GM10266 (cell line): Measurements from ENCODE around the gene TNFRSF8.
"Not testable (repeated sequence)": the region's sequence is repeated elsewhere in the genome, so short reads cannot be mapped to it uniquely, and the experiment has no call there.

ENCODE experiments used
- DNase-seq: peaks from one replicate; pipeline ENCODE4 v3.0.0; 2012; ENCODE audit errors: extremely low spot score
- TF ChIP-seq, protein P1 (sequence below): IDR thresholded peaks from 2 replicates; pipeline ENCODE4 v1.5.1; 2012; ENCODE audit warnings: mild to moderate bottlenecking, low read depth; ENCODE audit not compliant: control insufficient read depth, insufficient read depth; ENCODE audit errors: missing control alignments

Gene TNFRSF8

DNA sequence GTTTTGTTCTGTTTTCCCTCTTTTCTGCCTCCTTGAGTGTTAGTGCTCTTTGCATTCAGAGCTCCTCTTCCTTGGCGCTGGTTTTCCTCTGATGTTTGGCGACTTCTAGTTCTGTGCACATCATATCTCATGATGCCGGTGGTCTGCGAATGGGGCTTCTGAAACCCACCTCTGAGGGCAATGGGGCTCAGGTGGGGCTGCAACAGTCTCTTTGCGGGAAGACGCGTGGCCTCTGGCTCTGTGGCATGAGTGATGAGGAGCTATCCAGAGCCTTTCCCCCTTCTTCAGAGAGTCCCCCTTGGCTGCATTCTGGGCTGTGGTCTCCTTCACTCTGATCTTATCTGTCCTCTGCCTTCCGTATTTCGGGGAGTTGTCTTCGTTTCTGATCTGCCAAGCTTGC is 39.0 kb downstream of the TNFRSF8 start:
- DNase-seq: no peak
- TF ChIP-seq, protein P1, sequence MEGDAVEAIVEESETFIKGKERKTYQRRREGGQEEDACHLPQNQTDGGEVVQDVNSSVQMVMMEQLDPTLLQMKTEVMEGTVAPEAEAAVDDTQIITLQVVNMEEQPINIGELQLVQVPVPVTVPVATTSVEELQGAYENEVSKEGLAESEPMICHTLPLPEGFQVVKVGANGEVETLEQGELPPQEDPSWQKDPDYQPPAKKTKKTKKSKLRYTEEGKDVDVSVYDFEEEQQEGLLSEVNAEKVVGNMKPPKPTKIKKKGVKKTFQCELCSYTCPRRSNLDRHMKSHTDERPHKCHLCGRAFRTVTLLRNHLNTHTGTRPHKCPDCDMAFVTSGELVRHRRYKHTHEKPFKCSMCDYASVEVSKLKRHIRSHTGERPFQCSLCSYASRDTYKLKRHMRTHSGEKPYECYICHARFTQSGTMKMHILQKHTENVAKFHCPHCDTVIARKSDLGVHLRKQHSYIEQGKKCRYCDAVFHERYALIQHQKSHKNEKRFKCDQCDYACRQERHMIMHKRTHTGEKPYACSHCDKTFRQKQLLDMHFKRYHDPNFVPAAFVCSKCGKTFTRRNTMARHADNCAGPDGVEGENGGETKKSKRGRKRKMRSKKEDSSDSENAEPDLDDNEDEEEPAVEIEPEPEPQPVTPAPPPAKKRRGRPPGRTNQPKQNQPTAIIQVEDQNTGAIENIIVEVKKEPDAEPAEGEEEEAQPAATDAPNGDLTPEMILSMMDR: no peak

DNA sequence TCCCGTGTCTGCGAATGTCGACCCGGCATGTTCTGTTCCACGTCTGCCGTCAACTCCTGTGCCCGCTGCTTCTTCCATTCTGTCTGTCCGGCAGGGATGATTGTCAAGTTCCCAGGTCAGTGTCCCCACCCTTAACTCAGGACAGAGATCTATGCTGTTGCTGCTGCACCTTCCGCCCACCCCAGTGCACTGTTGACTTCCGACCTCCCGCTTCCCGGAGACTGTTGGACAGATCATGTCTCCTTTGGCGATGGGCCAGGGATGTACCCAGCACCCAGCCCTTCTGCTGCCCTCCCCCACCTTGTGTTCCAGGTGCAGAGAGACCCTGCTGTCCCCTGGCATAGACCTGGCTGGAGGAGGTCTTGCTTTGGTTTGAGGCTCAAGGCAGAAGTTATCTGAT is 41.3 kb downstream of the TNFRSF8 start:
- DNase-seq: no peak
- TF ChIP-seq, protein P1: no peak

DNA sequence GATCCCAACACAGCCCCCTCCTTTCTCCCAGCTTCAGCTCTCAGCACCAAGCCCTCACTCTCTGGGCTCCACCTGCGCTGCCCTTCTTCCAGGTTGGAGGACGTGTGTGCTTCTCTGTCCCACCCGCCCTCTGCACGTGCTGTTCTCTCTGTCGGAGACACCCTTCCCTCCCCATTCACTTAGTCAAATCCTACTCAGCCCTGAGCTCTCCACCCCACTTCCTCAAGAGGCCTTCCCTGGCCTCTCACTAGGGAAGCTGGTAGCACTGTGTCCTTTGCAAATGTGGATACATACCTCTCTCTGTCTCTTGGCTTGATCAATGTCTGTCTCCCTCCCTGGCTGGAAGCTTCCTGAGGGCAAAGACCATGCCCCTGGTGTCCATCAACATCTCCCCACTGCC is 43.0 kb downstream of the TNFRSF8 start:
- DNase-seq: no peak
- TF ChIP-seq, protein P1: no peak

DNA sequence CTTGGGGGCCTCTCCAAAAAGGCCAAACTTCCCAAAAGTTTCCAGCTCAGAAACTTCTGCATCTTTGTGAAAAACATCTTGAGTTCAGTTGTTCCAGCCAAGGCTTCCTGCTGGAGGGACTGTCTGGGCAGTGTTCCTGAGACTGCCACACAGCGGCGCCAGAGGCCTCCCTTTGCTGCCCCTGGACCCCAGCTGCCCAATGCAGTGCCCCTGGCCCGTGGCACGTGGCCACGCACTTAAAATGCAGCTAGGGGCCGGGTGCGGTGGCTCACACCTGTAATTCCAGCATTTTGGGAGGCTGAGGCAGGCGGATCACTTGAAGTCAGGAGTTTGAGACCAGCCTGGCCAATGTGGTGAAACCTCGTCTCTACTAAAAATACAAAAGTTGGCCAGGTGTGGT is 43.8 kb downstream of the TNFRSF8 start:
- not testable (repeated sequence) for DNase-seq

DNA sequence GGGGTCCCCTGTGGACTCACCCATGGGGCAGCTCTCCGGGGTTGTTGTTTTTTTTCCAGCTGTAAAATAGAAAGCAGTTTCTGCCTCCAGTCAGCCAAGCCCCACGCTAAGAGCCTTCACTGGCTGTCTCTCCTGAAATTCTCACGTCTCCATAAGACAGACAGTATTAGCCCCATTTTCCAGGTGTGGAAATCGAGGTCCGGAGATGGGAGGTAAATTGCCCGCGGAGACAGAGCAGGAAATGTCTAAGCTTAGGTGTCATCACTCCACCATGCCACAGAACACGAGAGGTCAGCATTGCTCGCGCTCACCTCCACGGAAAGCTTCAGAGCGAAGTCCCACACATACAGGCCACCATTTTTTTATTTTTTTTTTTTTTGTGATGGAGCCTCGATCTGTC is 44.6 kb downstream of the TNFRSF8 start:
- TF ChIP-seq, protein P1: no peak
- DNase-seq: no peak

DNA sequence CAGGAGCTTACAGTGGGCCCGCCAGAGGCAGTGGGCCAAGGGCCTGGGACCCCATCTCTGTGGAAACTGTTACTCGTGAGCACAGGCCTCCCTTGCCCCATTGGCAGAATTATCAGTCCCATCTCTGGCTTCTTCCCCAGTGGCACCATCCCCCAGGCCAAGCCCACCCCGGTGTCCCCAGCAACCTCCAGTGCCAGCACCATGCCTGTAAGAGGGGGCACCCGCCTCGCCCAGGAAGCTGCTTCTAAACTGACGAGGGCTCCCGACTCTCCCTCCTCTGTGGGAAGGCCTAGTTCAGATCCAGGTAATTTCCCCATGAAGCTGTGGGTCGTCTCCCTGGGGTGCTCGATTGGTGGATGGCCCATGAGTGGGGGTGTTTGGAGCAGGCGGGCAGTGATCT is 46.8 kb downstream of the TNFRSF8 start:
- DNase-seq: no peak
- TF ChIP-seq, protein P1: no peak

DNA sequence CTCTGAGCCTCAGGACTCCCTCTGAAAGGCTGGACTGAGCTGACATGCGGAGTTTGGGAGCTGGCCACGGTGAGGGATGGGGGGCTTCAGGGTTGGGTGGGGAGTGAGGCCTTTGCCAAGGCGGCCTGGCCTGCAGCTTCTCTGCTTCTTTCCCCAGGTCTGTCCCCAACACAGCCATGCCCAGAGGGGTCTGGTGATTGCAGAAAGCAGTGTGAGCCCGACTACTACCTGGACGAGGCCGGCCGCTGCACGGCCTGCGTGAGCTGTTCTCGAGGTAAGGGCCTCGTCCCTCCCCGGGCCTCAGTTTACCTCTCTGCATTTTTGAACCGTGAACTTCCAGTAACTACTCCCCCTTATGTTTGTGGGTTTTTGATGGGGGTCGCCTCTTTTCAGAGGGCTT is 48.6 kb downstream of the TNFRSF8 start:
- TF ChIP-seq, protein P1: no peak
- no peak for DNase-seq

DNA sequence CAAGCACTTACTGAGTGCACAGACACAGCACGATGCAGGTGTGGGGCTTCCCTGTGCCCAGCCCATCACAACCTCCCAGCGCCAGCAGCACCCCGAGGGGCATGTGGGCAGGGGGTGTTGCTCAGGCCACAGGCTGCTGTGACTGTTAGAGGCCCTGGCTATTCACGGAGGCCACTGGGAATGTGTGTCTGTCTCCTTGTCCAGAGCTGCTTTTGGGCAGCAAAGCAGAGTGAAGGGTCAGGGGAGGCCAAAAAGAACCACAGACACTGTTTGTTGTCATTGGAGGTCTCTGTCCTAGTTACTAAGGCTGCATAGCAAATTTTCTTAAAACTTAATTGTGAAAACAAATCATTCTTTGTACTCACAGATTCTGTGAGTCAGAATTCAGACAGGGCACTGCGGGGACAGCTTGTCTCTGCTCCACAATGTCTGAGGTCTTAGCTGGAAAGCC is 49.6 kb downstream of the TNFRSF8 start:
- TF ChIP-seq, protein P1: no peak
- DNase-seq: no peak
